ENCODE measurements around the gene DIPK1B.
A peak's percentile ranks its signal among the peaks of the same experiment; 100 is the strongest.

Gene DIPK1B

GRCh38 chr9:136686794-136687711 lies 25.3 kb upstream of the DIPK1B start, which contains the start of gene AGPAT2:
AGPAT2 (minus strand) TSS chr9:136687457; CDS start chr9:136687357, 100 bp downstream.
- peak; percentile 75 for DNase-seq

- peak; percentile 59 for DNase-seq
Observed at GRCh38 chr9:136687721-136688223, 24.6 kb upstream of the DIPK1B start.

- no peak for DNase-seq
Observed at GRCh38 chr9:136688274-136689107, 23.9 kb upstream of the DIPK1B start.

GRCh38 chr9:136689108-136689460 lies 23.3 kb upstream of the DIPK1B start:
- no peak for DNase-seq

- DNase-seq: no peak
Observed at GRCh38 chr9:136690104-136690805, 22.1 kb upstream of the DIPK1B start.

- no peak for DNase-seq
Observed at GRCh38 chr9:136690806-136691261, 21.5 kb upstream of the DIPK1B start.

GRCh38 chr9:136691316-136692184 lies 20.8 kb upstream of the DIPK1B start:
- DNase-seq: no peak

GRCh38 chr9:136692185-136693134 lies 19.9 kb upstream of the DIPK1B start:
- DNase-seq: no peak

GRCh38 chr9:136693135-136693489 lies 19.3 kb upstream of the DIPK1B start:
- DNase-seq: no peak

- peak; percentile 39 for DNase-seq
Observed at GRCh38 chr9:136693490-136694162, 18.7 kb upstream of the DIPK1B start.

- DNase-seq: peak; percentile 55
Observed at GRCh38 chr9:136694163-136694871, 18.1 kb upstream of the DIPK1B start.

- no peak for DNase-seq
Observed at GRCh38 chr9:136694872-136695247, 17.5 kb upstream of the DIPK1B start.

- DNase-seq: peak; percentile 91
Observed at GRCh38 chr9:136695435-136695895, 16.9 kb upstream of the DIPK1B start.

GRCh38 chr9:136695955-136696354 lies 16.4 kb upstream of the DIPK1B start:
- DNase-seq: peak; percentile 91

GRCh38 chr9:136696502-136696901 lies 15.9 kb upstream of the DIPK1B start:
- DNase-seq: peak; percentile 80

GRCh38 chr9:136697146-136697820 lies 15.1 kb upstream of the DIPK1B start:
- DNase-seq: no peak

- DNase-seq: no peak
Observed at GRCh38 chr9:136697821-136698526, 14.4 kb upstream of the DIPK1B start.
